ENCODE results near the gene GPR12. TPM values are rescaled to one million over a fixed set of nuclear protein-coding genes. Genes with fewer than 3 reads are reported as not detected.
"Not testable (repeated sequence)": the region's sequence is repeated elsewhere in the genome, so short reads cannot be mapped to it uniquely, and the experiment has no call there.

The GPR12 gene
- total RNA-seq, 1 donor from 2014 or later = 0.13 TPM

- ATAC-seq (ENCODE audit: poor library complexity) (no peak), DNase-seq (no peak)
- intact Hi-C loops (cut with DNase I) = no loop called here
These were observed 3.6 kb downstream of the GPR12 start for GRCh38 chr13:26756961-26757360.

- intact Hi-C loops (cut with DNase I) = no loop called here
- DNase-seq = no peak
These were observed 7.9 kb downstream of the GPR12 start for GRCh38 chr13:26752671-26753070.

GRCh38 chr13:26749905-26750304, 10.7 kb downstream of the GPR12 start:
- intact Hi-C loops (cut with DNase I) = no loop called here
- no peak for DNase-seq
- ATAC-seq (ENCODE audit: poor library complexity) = no peak

More at GRCh38 chr13:26752671-26753070, 7.9 kb downstream of the GPR12 start:
- ATAC-seq (ENCODE audit: poor library complexity) = no peak

- DNase-seq (no peak), ATAC-seq (ENCODE audit: poor library complexity) (no peak)
- intact Hi-C loops (cut with DNase I) = no loop called here
These were observed 11.3 kb downstream of the GPR12 start for GRCh38 chr13:26749285-26749684.

- no peak for DNase-seq
- ATAC-seq (ENCODE audit: poor library complexity) = no peak
- intact Hi-C loops (cut with DNase I) = no loop called here
These were observed 12.9 kb downstream of the GPR12 start for GRCh38 chr13:26747706-26748105.

- ATAC-seq (ENCODE audit: poor library complexity) = no peak
- no peak for DNase-seq
- intact Hi-C loops (cut with DNase I) = no loop called here
These were observed 16.6 kb downstream of the GPR12 start for GRCh38 chr13:26743971-26744370.

GRCh38 chr13:26742691-26743358, 17.8 kb downstream of the GPR12 start:
- ATAC-seq (ENCODE audit: poor library complexity) = no peak
- DNase-seq = no peak
- intact Hi-C loops (cut with DNase I) = no loop called here

GRCh38 chr13:26735677-26736076, 24.9 kb downstream of the GPR12 start:
- intact Hi-C loops (cut with DNase I) = no loop called here
- ATAC-seq (ENCODE audit: poor library complexity) (no peak), DNase-seq (no peak)

- no peak for DNase-seq
- ATAC-seq (ENCODE audit: poor library complexity) = no peak
- intact Hi-C loops (cut with DNase I) = no loop called here
These were observed 33.0 kb downstream of the GPR12 start for GRCh38 chr13:26727633-26728032.

GRCh38 chr13:26727122-26727521, 33.5 kb downstream of the GPR12 start:
- no peak for DNase-seq
- ATAC-seq (ENCODE audit: poor library complexity) = no peak
- intact Hi-C loops (cut with DNase I) = no loop called here

- DNase-seq (no peak), ATAC-seq (ENCODE audit: poor library complexity) (no peak)
- intact Hi-C loops (cut with DNase I) = no loop called here
These were observed 33.9 kb downstream of the GPR12 start for GRCh38 chr13:26726684-26727083.

GRCh38 chr13:26723620-26724019, 37.0 kb downstream of the GPR12 start:
- intact Hi-C loops (cut with DNase I); DNase-seq; ATAC-seq (ENCODE audit: poor library complexity): not testable (repeated sequence)

- DNase-seq = no peak
- no peak for ATAC-seq (ENCODE audit: poor library complexity)
- intact Hi-C loops (cut with DNase I) = no loop called here
These were observed 38.3 kb downstream of the GPR12 start for GRCh38 chr13:26722321-26722720.

- ATAC-seq (ENCODE audit: poor library complexity) = no peak
- peak; percentile 48 for DNase-seq
- intact Hi-C loops (cut with DNase I) = no loop called here
These were observed 39.1 kb downstream of the GPR12 start for GRCh38 chr13:26721251-26722121.

- DNase-seq (no peak), ATAC-seq (ENCODE audit: poor library complexity) (no peak)
- intact Hi-C loops (cut with DNase I) = no loop called here
These were observed 41.1 kb downstream of the GPR12 start for GRCh38 chr13:26719356-26719945.

- intact Hi-C loops (cut with DNase I) = no loop called here
- no peak for ATAC-seq (ENCODE audit: poor library complexity)
- DNase-seq = no peak
These were observed 41.7 kb downstream of the GPR12 start for GRCh38 chr13:26718872-26719271.

GRCh38 chr13:26718146-26718545, 42.4 kb downstream of the GPR12 start:
- no peak for DNase-seq
- ATAC-seq (ENCODE audit: poor library complexity) = no peak
- intact Hi-C loops (cut with DNase I) = no loop called here

GRCh38 chr13:26716984-26717383, 43.6 kb downstream of the GPR12 start:
- no peak for ATAC-seq (ENCODE audit: poor library complexity)
- intact Hi-C loops (cut with DNase I) = no loop called here

GRCh38 chr13:26713341-26713740, 47.2 kb downstream of the GPR12 start:
- intact Hi-C loops (cut with DNase I) = no loop called here
- ATAC-seq (ENCODE audit: poor library complexity) (no peak), DNase-seq (no peak)

More at GRCh38 chr13:26716984-26717383, 43.6 kb downstream of the GPR12 start:
- no peak for DNase-seq

- DNase-seq (no peak), ATAC-seq (ENCODE audit: poor library complexity) (no peak)
- intact Hi-C loops (cut with DNase I) = loop anchor here (2.0 kb wide), 1 partner anchor 220 kb away; no protein-coding TSS in a partner anchor
These were observed 49.4 kb downstream of the GPR12 start for GRCh38 chr13:26711211-26711610.

Measured in Right ventricle myocardium superior (tissue), 1 donor.